SK-N-SH (cell line): ENCODE results near the gene ADAMTS3.

Experiments
- CTCF ChIP-seq: fragments of 200-600 bp; sonication (generic); IDR thresholded peaks from 2 replicates; pipeline ENCODE4 v1.6.1; 2017; ENCODE audit warnings: antibody characterized with exemption, mild to moderate bottlenecking, moderate library complexity
- ELF1 ChIP-seq: IDR thresholded peaks from 2 replicates; pipeline ENCODE4 v1.4.0; 2012
- NFIC ChIP-seq: IDR thresholded peaks from 2 replicates; pipeline ENCODE4 v1.4.0; 2012; ENCODE audit warnings: borderline replicate concordance
- SMC3 ChIP-seq: IDR thresholded peaks from 2 replicates; pipeline ENCODE4 v1.6.1; 2012; ENCODE audit warnings: low read depth, low read length, improper control_type of control experiment

- TF ChIP-seq CTCF (no peak), ELF1 (no peak), SMC3 (no peak), NFIC (no peak)
These were observed 293.6 kb downstream of the ADAMTS3 start for GRCh38 chr4:72275381-72275780.
